Adrenal gland (tissue), 5 donors: ENCODE data around the gene SCGB1C1.
"Not testable (repeated sequence)": the region's sequence is repeated elsewhere in the genome, so short reads cannot be mapped to it uniquely, and the experiment has no call there.

Source experiments
- POLR2A ChIP-seq, 2 donors: fragments of 450-650 bp; IDR thresholded peaks; one replicate each; pipeline ENCODE4 v1.6.1; 2017; ENCODE audit warnings: antibody characterized with exemption in 2 of 2, mild to moderate bottlenecking in 2 of 2, moderate library complexity in 1 of 2
- TF ChIP-seq, protein P1 (sequence below), 6 experiments: fragments of 450-650 bp in 4 of 6; fragments of 200-600 bp in 2 of 6; sonication (generic) in 1 of 6; IDR thresholded peaks; 1 replicate in 5 of 6; 2 replicates in 1 of 6; pipeline versions ENCODE4 v1.5.1 to v1.8.0; 2016 to 2021; ENCODE audit warnings: antibody characterized with exemption in 6 of 6, mild to moderate bottlenecking in 2 of 6, moderate library complexity in 1 of 6
- donor health status: DM: no; HTN: no; CAD: no.

GRCh38 chr11:189843-190311 lies 3.0 kb upstream of the SCGB1C1 start:
- TF ChIP-seq, protein P1, sequence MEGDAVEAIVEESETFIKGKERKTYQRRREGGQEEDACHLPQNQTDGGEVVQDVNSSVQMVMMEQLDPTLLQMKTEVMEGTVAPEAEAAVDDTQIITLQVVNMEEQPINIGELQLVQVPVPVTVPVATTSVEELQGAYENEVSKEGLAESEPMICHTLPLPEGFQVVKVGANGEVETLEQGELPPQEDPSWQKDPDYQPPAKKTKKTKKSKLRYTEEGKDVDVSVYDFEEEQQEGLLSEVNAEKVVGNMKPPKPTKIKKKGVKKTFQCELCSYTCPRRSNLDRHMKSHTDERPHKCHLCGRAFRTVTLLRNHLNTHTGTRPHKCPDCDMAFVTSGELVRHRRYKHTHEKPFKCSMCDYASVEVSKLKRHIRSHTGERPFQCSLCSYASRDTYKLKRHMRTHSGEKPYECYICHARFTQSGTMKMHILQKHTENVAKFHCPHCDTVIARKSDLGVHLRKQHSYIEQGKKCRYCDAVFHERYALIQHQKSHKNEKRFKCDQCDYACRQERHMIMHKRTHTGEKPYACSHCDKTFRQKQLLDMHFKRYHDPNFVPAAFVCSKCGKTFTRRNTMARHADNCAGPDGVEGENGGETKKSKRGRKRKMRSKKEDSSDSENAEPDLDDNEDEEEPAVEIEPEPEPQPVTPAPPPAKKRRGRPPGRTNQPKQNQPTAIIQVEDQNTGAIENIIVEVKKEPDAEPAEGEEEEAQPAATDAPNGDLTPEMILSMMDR (IDR thresholded peaks at IDR 0.05): not testable (repeated sequence)
- not testable (repeated sequence) for TF ChIP-seq POLR2A (IDR thresholded peaks at IDR 0.05)
